BJ (cell line): ENCODE data around the gene MDM2. TPM values are rescaled to one million over a fixed set of nuclear protein-coding genes. Genes with fewer than 3 reads are reported as not detected.

Experiments
- CTCF ChIA-PET: fragments of 350-600 bp; formaldehyde crosslinking; extraction: SDS; loops from one replicate; lab custom pipeline; 2021; ENCODE audit warnings: antibody characterized with exemption, inconsistent platforms; lab: Yijun Ruan, JAX
- POLR2A ChIA-PET: fragments of 300-600 bp; sonication (Branson Sonifier 250); formaldehyde crosslinking; extraction: SDS; loops from one replicate; lab custom pipeline; 2021; ENCODE audit warnings: antibody characterized with exemption; lab: Charles Lee
- DNase-seq: peaks from one replicate; pipeline ENCODE4 v3.0.0-alpha.2; 2011; ENCODE audit warnings: low read depth
- H3K27me3 ChIP-seq: 2 replicates; pipeline ENCODE4 v1.6.0; 2011; ENCODE audit warnings: low read length; ENCODE audit not compliant: control insufficient read depth, insufficient read depth
- H3K36me3 ChIP-seq: 2 replicates; pipeline ENCODE4 v1.5.1; 2011; ENCODE audit warnings: low read length; ENCODE audit not compliant: control insufficient read depth, insufficient read depth
- H3K4me3 ChIP-seq: 2 replicates; pipeline ENCODE4 v1.5.1; 2011; ENCODE audit warnings: low read depth, mild to moderate bottlenecking, control low read depth, low read length
- polyA plus RNA-seq: library from polyadenylated mRNA; depleted of rRNA; stranded (reverse); fragments of >200 nt; gene quantifications from 2 replicates; pipeline ENCODE4 v1.2.3, GENCODE V29; 2011
- TF ChIP-seq, protein P1 (sequence below): IDR thresholded peaks from 2 replicates; pipeline ENCODE4 v1.5.1; 2011; ENCODE audit warnings: low read depth, mild to moderate bottlenecking, control low read depth, inconsistent platforms, low read length, moderate library complexity; ENCODE audit not compliant: insufficient read depth

The MDM2 gene
- polyA plus RNA-seq, 1 experiment: 15.1 TPM

DNA sequence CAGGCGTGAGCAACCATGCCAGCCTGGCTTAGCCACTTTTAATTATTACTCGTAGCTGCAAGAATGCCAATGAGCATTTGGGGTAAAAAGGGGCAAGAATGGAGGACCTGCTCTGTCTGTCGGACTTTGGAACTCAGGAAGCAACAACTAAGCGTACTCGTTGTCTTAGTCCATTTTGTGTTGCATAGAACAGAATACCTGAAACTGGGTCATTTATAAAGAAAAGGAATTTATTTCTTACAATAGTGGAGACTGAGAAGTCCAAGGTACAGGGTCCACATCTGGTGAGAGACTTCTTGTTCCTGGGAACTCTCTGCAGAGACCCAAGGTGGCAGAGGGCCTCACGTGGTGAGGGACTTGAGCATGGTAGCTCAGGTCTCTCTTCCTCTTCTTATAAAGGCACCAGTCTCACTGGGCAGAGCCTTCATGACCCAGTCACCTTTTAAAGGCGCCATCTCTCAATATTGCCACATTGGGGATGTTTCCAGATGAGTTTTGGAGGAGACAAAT, 32.8 kb upstream of the MDM2 start:
- no peak for DNase-seq
- ChIA-PET CTCF (interaction anchor here (1.3 kb wide), 1 partner anchor 55 kb away, joined by 4 read pairs; no protein-coding TSS in a partner anchor), POLR2A (no interaction called here)
- Histone ChIP-seq H3K4me3 (no peak overlapping the region), H3K36me3 (no peaks in the 10 kb centered on the region), H3K27me3 (no peaks in the 10 kb centered on the region)
- TF ChIP-seq, protein P1, sequence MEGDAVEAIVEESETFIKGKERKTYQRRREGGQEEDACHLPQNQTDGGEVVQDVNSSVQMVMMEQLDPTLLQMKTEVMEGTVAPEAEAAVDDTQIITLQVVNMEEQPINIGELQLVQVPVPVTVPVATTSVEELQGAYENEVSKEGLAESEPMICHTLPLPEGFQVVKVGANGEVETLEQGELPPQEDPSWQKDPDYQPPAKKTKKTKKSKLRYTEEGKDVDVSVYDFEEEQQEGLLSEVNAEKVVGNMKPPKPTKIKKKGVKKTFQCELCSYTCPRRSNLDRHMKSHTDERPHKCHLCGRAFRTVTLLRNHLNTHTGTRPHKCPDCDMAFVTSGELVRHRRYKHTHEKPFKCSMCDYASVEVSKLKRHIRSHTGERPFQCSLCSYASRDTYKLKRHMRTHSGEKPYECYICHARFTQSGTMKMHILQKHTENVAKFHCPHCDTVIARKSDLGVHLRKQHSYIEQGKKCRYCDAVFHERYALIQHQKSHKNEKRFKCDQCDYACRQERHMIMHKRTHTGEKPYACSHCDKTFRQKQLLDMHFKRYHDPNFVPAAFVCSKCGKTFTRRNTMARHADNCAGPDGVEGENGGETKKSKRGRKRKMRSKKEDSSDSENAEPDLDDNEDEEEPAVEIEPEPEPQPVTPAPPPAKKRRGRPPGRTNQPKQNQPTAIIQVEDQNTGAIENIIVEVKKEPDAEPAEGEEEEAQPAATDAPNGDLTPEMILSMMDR: no peak

DNA sequence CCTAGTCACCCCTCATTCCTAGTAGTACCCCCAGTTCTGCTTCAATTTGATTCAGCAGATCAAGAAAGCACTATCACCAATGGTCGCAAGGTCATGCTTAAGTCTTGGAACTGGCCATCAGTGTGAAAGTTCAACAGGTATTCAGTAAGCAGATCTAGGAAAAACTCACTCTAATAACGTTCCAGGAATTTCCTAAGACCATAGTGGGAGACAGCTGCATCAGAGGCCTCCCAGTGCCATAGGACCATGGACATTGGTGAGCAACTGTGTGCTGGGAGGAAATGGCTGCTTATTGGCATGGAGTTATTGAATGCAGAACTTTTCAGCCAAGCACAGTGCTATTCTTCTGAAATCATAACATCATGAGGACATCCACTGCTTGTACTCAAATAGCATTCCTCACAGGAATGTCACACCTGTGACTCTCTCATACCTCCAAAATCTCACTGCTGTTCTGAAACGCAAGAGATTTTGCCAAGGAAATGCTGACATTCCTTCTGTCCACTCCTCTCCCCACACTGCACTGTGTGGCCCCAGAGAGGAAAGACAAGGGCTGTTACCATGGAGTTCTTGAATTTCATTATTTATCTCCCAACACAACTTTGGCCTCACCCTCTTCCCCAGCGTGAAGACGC, 30.9 kb upstream of the MDM2 start:
- no peak for DNase-seq
- ChIA-PET POLR2A (no interaction called here), CTCF (no interaction called here)
- Histone ChIP-seq H3K27me3 (no peaks in the 10 kb centered on the region), H3K4me3 (no peak overlapping the region), H3K36me3 (no peaks in the 10 kb centered on the region)
- TF ChIP-seq, protein P1: no peak

DNA sequence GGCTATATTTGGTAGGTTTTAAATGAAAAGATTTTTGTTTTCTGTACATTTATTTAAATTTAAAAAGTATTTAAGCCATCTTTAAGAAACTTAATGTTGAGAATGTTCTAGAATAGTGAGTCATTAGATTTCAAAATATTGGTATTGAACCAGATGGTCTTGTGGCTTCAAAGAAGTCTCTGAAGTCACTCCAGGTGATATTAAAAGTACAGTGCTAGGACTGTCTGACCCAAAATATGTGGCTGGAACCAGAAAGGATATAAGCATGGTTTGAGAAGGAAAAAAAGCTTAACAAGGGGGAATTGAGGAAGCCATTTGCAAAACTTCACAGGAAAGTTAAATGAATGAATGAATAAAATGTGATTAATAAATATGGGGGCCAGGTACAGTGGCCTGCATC, 28.7 kb upstream of the MDM2 start:
- Histone ChIP-seq H3K27me3 (no peaks in the 10 kb centered on the region), H3K4me3 (no peak overlapping the region), H3K36me3 (no peaks in the 10 kb centered on the region)
- no peak for DNase-seq
- CTCF ChIA-PET: interaction anchor here (1.3 kb wide), 1 partner anchor 8 kb away, joined by 4 read pairs; no protein-coding TSS in a partner anchor
- POLR2A ChIA-PET: interaction anchor here (0.6 kb wide), 1 partner anchor 8 kb away, joined by 14 read pairs; no protein-coding TSS in a partner anchor
- TF ChIP-seq, protein P1: no peak

DNA sequence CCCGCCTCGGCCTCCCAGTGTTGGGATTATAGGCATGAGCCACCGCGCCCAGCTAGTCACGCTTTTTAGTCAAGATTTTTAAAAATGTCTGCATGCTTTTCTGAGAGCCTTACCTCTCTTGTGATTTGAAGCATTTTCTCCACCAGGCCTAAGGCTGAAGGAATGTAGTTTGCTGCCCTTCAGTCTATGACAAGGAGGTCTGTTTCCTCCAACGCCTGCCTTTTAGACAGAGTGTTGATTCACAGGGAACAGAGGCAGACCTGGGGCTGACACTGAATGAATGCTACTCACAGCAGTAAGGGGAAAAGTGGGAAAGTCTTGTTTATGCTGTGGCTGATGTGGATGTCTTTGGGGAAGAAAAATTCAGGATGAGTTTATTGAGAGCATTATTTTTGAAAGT, 27.2 kb upstream of the MDM2 start:
- CTCF ChIA-PET: no interaction called here
- H3K36me3 ChIP-seq: no peaks in the 10 kb centered on the region
- no peaks in the 10 kb centered on the region for H3K27me3 ChIP-seq
- no peak for DNase-seq
- POLR2A ChIA-PET: no interaction called here
- no peak overlapping the region for H3K4me3 ChIP-seq
- TF ChIP-seq, protein P1: no peak

DNA sequence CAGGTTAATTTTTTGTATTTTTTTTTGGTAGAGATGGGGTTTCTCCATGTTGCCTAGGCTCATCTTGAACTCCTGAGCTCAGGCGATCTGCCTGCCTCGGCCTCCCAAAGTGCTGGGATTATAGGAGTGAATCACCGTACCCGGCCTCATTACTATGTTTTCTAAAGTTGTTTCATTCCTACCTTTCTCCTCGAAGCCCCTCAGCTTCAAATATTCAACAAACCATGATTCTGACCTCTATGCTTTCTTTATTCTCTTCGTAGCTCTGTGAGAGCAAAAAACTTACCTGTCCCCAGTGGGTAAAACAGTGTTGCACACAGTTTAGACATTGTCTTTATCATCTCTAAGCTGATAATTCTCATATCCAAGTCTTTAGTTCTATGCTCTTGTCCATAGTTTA, 26.2 kb upstream of the MDM2 start:
- no peaks in the 10 kb centered on the region for H3K36me3 ChIP-seq
- ChIA-PET POLR2A (no interaction called here), CTCF (interaction anchor here (1.1 kb wide), 1 partner anchor 9 kb away, joined by 3 read pairs; no protein-coding TSS in a partner anchor)
- DNase-seq: no peak
- TF ChIP-seq, protein P1: no peak
- no peaks in the 10 kb centered on the region for H3K27me3 ChIP-seq
- H3K4me3 ChIP-seq: no peak overlapping the region
